Esophagus muscularis mucosa (tissue), 4 donors: ENCODE results near the gene MTURN. TPM values are rescaled to one million over a fixed set of nuclear protein-coding genes. Genes with fewer than 3 reads are reported as not detected.

Experiments used
- DNase-seq: peaks from one replicate; pipeline ENCODE4 v3.0.0-alpha.2; 2017; ENCODE audit errors: extremely low spot score
- H3K27ac ChIP-seq, 4 donors: fragments of 200-600 bp; sonication (generic); replicated peaks in 1 of 4; 1 replicate in 3 of 4; 2 replicates in 1 of 4; pipeline ENCODE4 v1.5.1; 2016 to 2019; ENCODE audit warnings: mild to moderate bottlenecking in 1 of 4
- H3K27me3 ChIP-seq, 4 donors: fragments of 200-600 bp; sonication (generic); one replicate each; pipeline versions ENCODE4 v1.5.1 to v1.6.0; 2016 to 2019
- H3K36me3 ChIP-seq, 4 donors: fragments of 200-600 bp; sonication (generic); one replicate each; pipeline ENCODE4 v1.5.1; 2016 to 2019
- H3K4me1 ChIP-seq, 4 donors: fragments of 200-600 bp; sonication (generic); one replicate each; pipeline ENCODE4 v1.5.1; 2016 to 2019
- H3K4me3 ChIP-seq, 4 donors: fragments of 200-600 bp; sonication (generic); 1 replicate in 2 of 4; 2 replicates in 2 of 4; pipeline ENCODE4 v1.5.1; 2016 to 2019; ENCODE audit warnings: mild to moderate bottlenecking in 4 of 4, moderate library complexity in 1 of 4
- H3K9me3 ChIP-seq, 4 donors: fragments of 200-600 bp; sonication (generic); 1 replicate in 3 of 4; 2 replicates in 1 of 4; pipeline ENCODE4 v1.5.1; 2016 to 2019
- EP300 ChIP-seq: sonication (generic); formaldehyde crosslinking; IDR thresholded peaks from one replicate; pipeline ENCODE4 v1.6.1; 2017; ENCODE audit warnings: antibody characterized with exemption
- POLR2A ChIP-seq: fragments of 450-650 bp; IDR thresholded peaks from one replicate; pipeline ENCODE4 v1.6.1; 2017; ENCODE audit warnings: antibody characterized with exemption, moderate library complexity, mild to moderate bottlenecking, low read depth
- POLR2AphosphoS5 ChIP-seq, 2 donors: sonication (generic); formaldehyde crosslinking; IDR thresholded peaks; one replicate each; pipeline ENCODE4 v1.6.1; 2017; ENCODE audit warnings: antibody characterized with exemption in 2 of 2
- WGBS: methylation state at CpG from one replicate; pipeline ENCODE4 v1.1.5; 2018; 5-methylcytosine and 5-hydroxymethylcytosine counted together
- intact Hi-C: fragments of 100-400 bp; cut with DNase I; formaldehyde crosslinking; loops from one replicate; pipeline ENCODE4 v1.15.1; 2023
- total RNA-seq, 4 donors: library from RNA; depleted of rRNA; stranded (reverse); fragments of >200 nt; gene quantifications; one replicate each; pipeline versions ENCODE4 v1.1.0 to v1.2.1, GENCODE V29; 2016
- TF ChIP-seq, protein P1 (sequence below), 3 experiments: fragments of 200-600 bp in 2 of 3; fragments of 450-650 bp in 1 of 3; sonication (generic) in 2 of 3; IDR thresholded peaks; one replicate each; pipeline ENCODE4 v1.5.1; 2017 to 2019; ENCODE audit warnings: antibody characterized with exemption in 3 of 3, mild to moderate bottlenecking in 2 of 3, moderate library complexity in 1 of 3

The MTURN gene
- total RNA-seq, 4 donors from 2014 or later, result 158 to 249 (median 196) TPM

DNA sequence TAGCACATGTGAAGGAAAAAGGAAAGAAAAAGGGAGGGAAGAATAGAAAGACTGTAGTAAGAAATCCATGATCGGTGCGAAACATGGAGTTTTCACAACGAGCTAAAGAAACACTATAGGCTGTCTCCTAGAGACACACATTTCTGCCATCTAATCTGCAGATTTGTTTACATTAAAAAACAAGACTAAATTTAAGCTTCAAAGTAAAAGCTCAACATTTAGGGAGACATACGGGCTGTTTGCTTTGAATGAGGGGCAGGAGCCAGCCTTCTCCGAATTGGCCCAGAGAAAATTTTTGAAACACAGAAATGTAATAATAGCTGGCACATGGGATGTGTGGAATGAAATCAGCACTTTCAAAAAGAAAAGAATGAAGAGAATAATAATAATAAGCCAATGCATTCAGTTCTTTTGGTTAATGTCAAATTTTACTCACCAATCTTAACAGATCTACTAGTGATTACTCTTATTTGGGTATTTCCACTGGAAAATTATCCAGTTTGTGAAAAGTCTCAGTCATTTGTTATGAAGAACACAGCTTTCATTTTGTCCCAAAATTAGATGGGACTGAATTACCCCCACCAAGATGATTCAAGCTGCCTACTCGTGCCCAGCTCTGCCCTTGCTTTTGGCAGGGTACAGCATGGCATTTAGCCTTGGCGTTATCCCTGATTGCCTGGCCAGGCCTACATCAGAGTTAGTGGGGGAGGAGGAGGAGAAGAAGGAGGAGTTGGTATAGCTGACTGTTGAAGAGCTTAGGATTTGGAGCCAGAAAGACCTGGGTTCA, 47.1 kb downstream of the MTURN start:
- 70% methylated on average over 7 of the region's 7 CpGs for WGBS
- intact Hi-C loops, result no loop called here
- no peaks in the 10 kb centered on the region for H3K36me3 ChIP-seq
- no peak for DNase-seq
- peak overlapping the region; percentile 52 to 76 (median 71) for H3K27ac ChIP-seq
- TF ChIP-seq POLR2A (no peak), POLR2AphosphoS5 (IDR thresholded peaks at IDR 0.05) (peak; percentile 24 to 40)
- no peak overlapping the region for H3K4me3 ChIP-seq
- peaks cover 10 to 71% (median 47%) of the 10 kb centered on the region in 4 donors for H3K4me1 ChIP-seq
- H3K27me3 ChIP-seq, result no peaks in the 10 kb centered on the region
- H3K9me3 ChIP-seq, result no peaks in the 10 kb centered on the region

DNA sequence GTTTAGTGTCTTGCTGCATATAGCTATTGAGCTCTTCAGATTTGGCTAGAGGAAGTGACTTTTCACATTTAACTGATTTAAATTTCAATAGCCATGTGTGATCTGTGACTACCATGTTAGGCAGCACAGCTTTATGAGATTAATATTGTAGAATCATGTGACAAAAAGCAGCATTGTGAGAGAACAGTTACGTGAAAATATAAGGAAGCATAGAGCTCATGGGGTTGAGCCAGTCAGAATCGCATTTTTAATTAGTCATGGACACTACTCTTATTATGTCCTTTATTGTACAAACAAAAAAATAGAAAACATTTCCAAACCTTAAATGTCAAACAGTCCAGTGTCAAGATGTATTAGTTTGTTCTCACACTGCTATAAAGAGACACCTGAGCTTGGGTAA, 48.0 kb downstream of the MTURN start:
- Histone ChIP-seq H3K4me3 (no peak overlapping the region), H3K27ac (peak overlapping the region; percentile 52 to 76 (median 71)), H3K27me3 (no peaks in the 10 kb centered on the region), H3K9me3 (no peaks in the 10 kb centered on the region), H3K4me1 (peaks cover 10 to 65% (median 42%) of the 10 kb centered on the region in 4 donors), H3K36me3 (no peaks in the 10 kb centered on the region)
- intact Hi-C loops, result no loop called here
- 89% methylated on average over 2 of the region's 2 CpGs for WGBS
- no peak for TF ChIP-seq EP300
- TF ChIP-seq POLR2A, result no peak
- TF ChIP-seq, protein P1, sequence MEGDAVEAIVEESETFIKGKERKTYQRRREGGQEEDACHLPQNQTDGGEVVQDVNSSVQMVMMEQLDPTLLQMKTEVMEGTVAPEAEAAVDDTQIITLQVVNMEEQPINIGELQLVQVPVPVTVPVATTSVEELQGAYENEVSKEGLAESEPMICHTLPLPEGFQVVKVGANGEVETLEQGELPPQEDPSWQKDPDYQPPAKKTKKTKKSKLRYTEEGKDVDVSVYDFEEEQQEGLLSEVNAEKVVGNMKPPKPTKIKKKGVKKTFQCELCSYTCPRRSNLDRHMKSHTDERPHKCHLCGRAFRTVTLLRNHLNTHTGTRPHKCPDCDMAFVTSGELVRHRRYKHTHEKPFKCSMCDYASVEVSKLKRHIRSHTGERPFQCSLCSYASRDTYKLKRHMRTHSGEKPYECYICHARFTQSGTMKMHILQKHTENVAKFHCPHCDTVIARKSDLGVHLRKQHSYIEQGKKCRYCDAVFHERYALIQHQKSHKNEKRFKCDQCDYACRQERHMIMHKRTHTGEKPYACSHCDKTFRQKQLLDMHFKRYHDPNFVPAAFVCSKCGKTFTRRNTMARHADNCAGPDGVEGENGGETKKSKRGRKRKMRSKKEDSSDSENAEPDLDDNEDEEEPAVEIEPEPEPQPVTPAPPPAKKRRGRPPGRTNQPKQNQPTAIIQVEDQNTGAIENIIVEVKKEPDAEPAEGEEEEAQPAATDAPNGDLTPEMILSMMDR (IDR thresholded peaks at IDR 0.05), result no peak
- TF ChIP-seq POLR2AphosphoS5 (IDR thresholded peaks at IDR 0.05), result no peak
- DNase-seq, result no peak

DNA sequence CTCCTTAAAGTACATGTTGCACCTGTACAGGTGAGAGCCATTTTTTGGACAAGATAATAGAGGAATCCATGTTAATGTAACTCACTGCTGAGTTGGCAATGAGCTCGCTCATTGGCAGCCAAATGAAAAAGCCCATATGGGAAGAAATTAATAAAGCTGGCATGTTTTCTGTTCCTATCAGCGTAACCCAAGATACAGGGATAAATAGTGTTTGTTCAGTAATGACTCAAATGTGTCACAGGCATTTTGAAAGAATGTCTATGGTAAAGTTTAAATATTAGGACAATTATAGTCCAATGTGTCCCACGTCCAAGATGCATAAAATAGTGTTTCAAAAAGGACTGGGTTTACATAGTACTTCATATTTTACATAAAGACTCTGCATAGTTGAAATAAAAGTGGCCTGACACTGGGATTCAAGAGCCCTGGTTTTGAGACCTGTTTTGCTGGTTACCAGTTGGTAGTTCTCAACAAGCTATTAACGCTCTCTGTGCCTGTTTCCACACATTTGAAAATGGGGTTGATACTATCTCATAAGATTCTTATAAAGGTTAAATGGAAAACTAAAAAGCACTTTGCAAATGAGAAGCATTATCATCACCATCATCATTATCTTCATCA, 49.1 kb downstream of the MTURN start:
- H3K4me1 ChIP-seq, result peaks cover 6 to 54% (median 32%) of the 10 kb centered on the region in 4 donors
- H3K27ac ChIP-seq, result peak overlapping the region in 2 of 4 donors; percentile 20 to 76
- H3K36me3 ChIP-seq, result no peaks in the 10 kb centered on the region
- intact Hi-C loops, result no loop called here
- TF ChIP-seq EP300 (no peak), POLR2AphosphoS5 (IDR thresholded peaks at IDR 0.05) (no peak), POLR2A (no peak)
- TF ChIP-seq, protein P1 (IDR thresholded peaks at IDR 0.05), result no peak
- no peaks in the 10 kb centered on the region for H3K27me3 ChIP-seq
- no peak overlapping the region for H3K4me3 ChIP-seq
- H3K9me3 ChIP-seq, result no peaks in the 10 kb centered on the region
- DNase-seq, result no peak
- WGBS, result 85% methylated on average over 4 of the region's 4 CpGs

DNA sequence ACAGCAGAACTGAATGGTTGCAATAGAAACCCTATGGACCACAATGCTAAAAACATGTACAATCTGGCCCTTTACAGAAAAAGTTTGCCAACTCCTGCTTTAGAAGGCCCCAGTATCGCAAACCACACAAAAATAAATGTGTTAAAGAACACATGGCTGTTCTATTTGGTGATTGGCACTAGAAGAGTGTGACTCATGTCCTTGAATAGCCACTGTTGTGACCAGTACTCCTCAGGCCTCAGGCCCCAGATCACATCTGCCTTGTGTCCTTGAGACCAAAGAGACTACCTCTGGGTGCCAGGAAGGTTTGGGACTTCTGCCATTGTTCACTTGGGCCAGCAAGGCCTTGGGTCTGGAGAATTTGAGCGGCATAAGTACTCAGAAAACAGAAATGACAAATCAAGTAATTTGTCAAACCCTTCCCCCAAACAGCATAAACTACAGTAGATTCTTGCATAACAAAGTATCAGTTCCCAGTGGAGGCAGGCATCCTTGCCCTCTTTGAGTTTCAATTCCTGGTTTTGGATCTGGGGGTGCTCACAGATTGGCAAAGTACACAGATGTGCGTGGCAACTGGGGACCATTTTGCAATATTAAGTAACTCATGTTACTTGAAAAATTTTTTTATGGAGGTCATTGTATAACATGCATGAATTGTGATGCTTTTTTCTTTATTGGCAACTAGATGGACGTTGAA, 50.2 kb downstream of the MTURN start:
- peaks cover 4 to 47% (median 24%) of the 10 kb centered on the region in 4 donors for H3K4me1 ChIP-seq

More for the DNA sequence above, 50.2 kb downstream of the MTURN start:
- WGBS, result 68% methylated on average over 4 of the region's 4 CpGs
- Histone ChIP-seq H3K36me3 (no peaks in the 10 kb centered on the region), H3K4me3 (no peak overlapping the region), H3K27ac (peak overlapping the region in 2 of 4 donors; percentile 3 to 40), H3K9me3 (no peaks in the 10 kb centered on the region), H3K27me3 (no peaks in the 10 kb centered on the region)
- intact Hi-C loops, result no loop called here
- TF ChIP-seq EP300 (no peak), POLR2AphosphoS5 (IDR thresholded peaks at IDR 0.05) (no peak), POLR2A (no peak)
- TF ChIP-seq, protein P1 (IDR thresholded peaks at IDR 0.05), result no peak
- DNase-seq, result no peak
